H1 (cell line): ENCODE data around the gene ABHD16B. TPM values are rescaled to one million over a fixed set of nuclear protein-coding genes. Genes with fewer than 3 reads are reported as not detected.

Experiments used
- ATF3 ChIP-seq: IDR thresholded peaks from 2 replicates; pipeline ENCODE4 v1.6.1; 2011; ENCODE audit warnings: low read depth, mild to moderate bottlenecking, low read length; ENCODE audit not compliant: insufficient read depth
- BACH1 ChIP-seq: IDR thresholded peaks from 2 replicates; pipeline ENCODE4 v1.6.1; 2012; ENCODE audit warnings: low read length, improper control_type of control experiment
- BRCA1 ChIP-seq: IDR thresholded peaks from 2 replicates; pipeline ENCODE4 v1.6.1; 2012; ENCODE audit warnings: low read depth, low read length, improper control_type of control experiment
- EP300 ChIP-seq, 2 experiments: IDR thresholded peaks; 1 replicate in 1 of 2; 2 replicates in 1 of 2; pipeline ENCODE4 v1.6.1; 2011 to 2012; ENCODE audit warnings: low read depth in 2 of 2, low read length in 2 of 2, mild to moderate bottlenecking in 2 of 2, borderline replicate concordance in 1 of 2, inconsistent platforms in 1 of 2, moderate library complexity in 1 of 2
- HDAC2 ChIP-seq, 2 experiments: fragments of 300-600 bp in 1 of 2; sonication (generic) in 1 of 2; IDR thresholded peaks; 2 replicates each; pipeline ENCODE4 v1.6.1; 2011 to 2012; ENCODE audit warnings: low read depth in 2 of 2, low read length in 2 of 2, mild to moderate bottlenecking in 2 of 2, moderate library complexity in 2 of 2, borderline replicate concordance in 1 of 2, inconsistent platforms in 1 of 2
- POLR2A ChIP-seq, 2 experiments: IDR thresholded peaks; 1 replicate in 1 of 2; 2 replicates in 1 of 2; pipeline ENCODE4 v1.6.1; 2011; ENCODE audit warnings: low read depth in 2 of 2, low read length in 2 of 2, mild to moderate bottlenecking in 2 of 2; ENCODE audit errors: control extremely low read depth in 1 of 2
- SP2 ChIP-seq: IDR thresholded peaks from 2 replicates; pipeline ENCODE4 v1.6.1; 2012; ENCODE audit warnings: mild to moderate bottlenecking, low read length, inconsistent platforms
- TCF12 ChIP-seq: IDR thresholded peaks from 2 replicates; pipeline ENCODE4 v1.6.1; 2011; ENCODE audit warnings: low read depth, mild to moderate bottlenecking, low read length
- polyA plus RNA-seq, 7 experiments: library from polyadenylated mRNA; depleted of rRNA in 3 of 7; stranded (reverse) in 5 of 7; unstranded in 2 of 7; fragments of >200 nt in 5 of 7; fragments of 200-250 nt in 2 of 7; gene quantifications; 1 replicate in 5 of 7; 2 replicates in 1 of 7; 4 replicates in 1 of 7; pipeline versions ENCODE4 v1.2.1 to v1.2.3, GENCODE V29; 2011 to 2013; ENCODE audit warnings: missing spikeins in 2 of 7, mixed read lengths in 2 of 7
- total RNA-seq: library from RNA; stranded (reverse); fragmentation: NEBNext Ultra II Directional; extraction: Animal tissue kit (Norgen Biotek cat#: 25700); gene quantifications from 2 replicates; pipeline ENCODE4 v1.2.1, GENCODE V29; 2021

The ABHD16B gene
- total and polyA plus RNA-seq, 2 of the 8 experiments (the other 6 are each of a cell fraction or from before 2014, with no cell fraction given) = not detected

- TF ChIP-seq BACH1 = peak; percentile 58; the same call in 1 of the 2 replicates
- TF ChIP-seq POLR2A (IDR thresholded peaks at IDR 0.05; ENCODE audit: control extremely low read depth in 1 of 2, low read depth in 2 of 2, low read length in 2 of 2) = peak in 1 of 2 experiments; percentile 21; a peak in 1 of 3 replicates
- TF ChIP-seq SP2 = no peak
- no peak for TF ChIP-seq ATF3
- no peak for TF ChIP-seq BRCA1
- peak; percentile 63; the same call in 1 of the 2 replicates for TF ChIP-seq TCF12
- 0 out of 3 replicates have a peak, but pooled peaks of 1 of the 2 experiments have one; percentile 25 for TF ChIP-seq EP300 (IDR thresholded peaks at IDR 0.05; ENCODE audit: borderline replicate concordance in 1 of 2, low read depth in 2 of 2, low read length in 2 of 2)
- TF ChIP-seq HDAC2 (IDR thresholded peaks at IDR 0.05; ENCODE audit: borderline replicate concordance in 1 of 2, low read depth in 2 of 2, low read length in 2 of 2) = peak in 1 of 2 experiments; percentile 89; a peak in 1 of 4 replicates
Observed at GRCh38 chr20:63847237-63848002, 13.9 kb upstream of the ABHD16B start (continued).
